ENCODE data around the gene GPM6B. TPM values are rescaled to one million over a fixed set of nuclear protein-coding genes. Genes with fewer than 3 reads are reported as not detected.

The GPM6B gene
- not detected for total RNA-seq

GRCh38 chrX:13816643-13817627 lies at the start of gene GPM6B:
GPM6B (minus strand) TSS chrX:13817093; CDS start chrX:13816904, 189 bp downstream.
- ChIA-PET POLR2A (no interaction called here), CTCF (no interaction called here)
- no peak within 1 kb of the TSS for H3K4me3 Mint-ChIP-seq
- peaks cover 14% of the 10 kb centered on the region for H3K27me3 Mint-ChIP-seq (ENCODE audit: low read depth)
- DNase-seq: no peak
- no peaks in the 10 kb centered on the region for H3K9me3 Mint-ChIP-seq (ENCODE audit: insufficient read depth)
- no peaks in the 10 kb centered on the region for H3K4me1 Mint-ChIP-seq (ENCODE audit: low read depth)
- H3K36me3 Mint-ChIP-seq (ENCODE audit: low read depth): no peaks in the 10 kb centered on the region
- no peak within 1 kb of the TSS for H3K27ac Mint-ChIP-seq
- ATAC-seq: no peak

- ATAC-seq (no peak), DNase-seq (no peak)
- POLR2A ChIA-PET: no interaction called here
- no peak overlapping the region for H3K27ac Mint-ChIP-seq
- CTCF ChIA-PET: no interaction called here
- no peak overlapping the region for H3K4me3 Mint-ChIP-seq
- no peaks in the 10 kb centered on the region for H3K36me3 Mint-ChIP-seq (ENCODE audit: low read depth)
- peaks cover 9% of the 10 kb centered on the region for H3K27me3 Mint-ChIP-seq (ENCODE audit: low read depth)
- H3K9me3 Mint-ChIP-seq (ENCODE audit: insufficient read depth): no peaks in the 10 kb centered on the region
- no peaks in the 10 kb centered on the region for H3K4me1 Mint-ChIP-seq (ENCODE audit: low read depth)
Measured at GRCh38 chrX:13864264-13864663, 47.4 kb upstream of the GPM6B start.

- H3K27me3 Mint-ChIP-seq (ENCODE audit: low read depth): peaks cover 7% of the 10 kb centered on the region
Measured at GRCh38 chrX:13863324-13863723, 46.4 kb upstream of the GPM6B start.

GRCh38 chrX:13859724-13860123 lies 42.8 kb upstream of the GPM6B start:
- Mint-ChIP-seq H3K27ac (no peak overlapping the region), H3K27me3 (ENCODE audit: low read depth) (peaks cover 6% of the 10 kb centered on the region), H3K4me3 (no peak overlapping the region), H3K4me1 (ENCODE audit: low read depth) (no peaks in the 10 kb centered on the region), H3K36me3 (ENCODE audit: low read depth) (no peaks in the 10 kb centered on the region), H3K9me3 (ENCODE audit: insufficient read depth) (no peaks in the 10 kb centered on the region)
- DNase-seq: no peak
- ATAC-seq: no peak
- ChIA-PET CTCF (no interaction called here), POLR2A (no interaction called here)

More at GRCh38 chrX:13863324-13863723, 46.4 kb upstream of the GPM6B start:
- Mint-ChIP-seq H3K4me1 (ENCODE audit: low read depth) (no peaks in the 10 kb centered on the region), H3K36me3 (ENCODE audit: low read depth) (no peaks in the 10 kb centered on the region), H3K4me3 (no peak overlapping the region), H3K9me3 (ENCODE audit: insufficient read depth) (no peaks in the 10 kb centered on the region), H3K27ac (no peak overlapping the region)
- ATAC-seq: no peak
- POLR2A ChIA-PET: no interaction called here
- CTCF ChIA-PET: no interaction called here
- DNase-seq: no peak

- no peak overlapping the region for H3K4me3 Mint-ChIP-seq
- DNase-seq (no peak), ATAC-seq (no peak)
- no peak overlapping the region for H3K27ac Mint-ChIP-seq
- ChIA-PET CTCF (no interaction called here), POLR2A (no interaction called here)
- no peaks in the 10 kb centered on the region for H3K4me1 Mint-ChIP-seq (ENCODE audit: low read depth)
- no peaks in the 10 kb centered on the region for H3K9me3 Mint-ChIP-seq (ENCODE audit: insufficient read depth)
- H3K27me3 Mint-ChIP-seq (ENCODE audit: low read depth): peaks cover 6% of the 10 kb centered on the region
- no peaks in the 10 kb centered on the region for H3K36me3 Mint-ChIP-seq (ENCODE audit: low read depth)
Measured at GRCh38 chrX:13857804-13858203, 40.9 kb upstream of the GPM6B start.

GRCh38 chrX:13855689-13856450 lies 39.0 kb upstream of the GPM6B start:
- CTCF ChIA-PET: no interaction called here
- H3K27me3 Mint-ChIP-seq (ENCODE audit: low read depth): peaks cover 6% of the 10 kb centered on the region
- no peak overlapping the region for H3K4me3 Mint-ChIP-seq
- no peaks in the 10 kb centered on the region for H3K4me1 Mint-ChIP-seq (ENCODE audit: low read depth)
- ATAC-seq: no peak
- POLR2A ChIA-PET: no interaction called here
- H3K36me3 Mint-ChIP-seq (ENCODE audit: low read depth): no peaks in the 10 kb centered on the region
- no peaks in the 10 kb centered on the region for H3K9me3 Mint-ChIP-seq (ENCODE audit: insufficient read depth)
- no peak overlapping the region for H3K27ac Mint-ChIP-seq
- DNase-seq: no peak

GRCh38 chrX:13854003-13854402 lies 37.1 kb upstream of the GPM6B start:
- no peak overlapping the region for H3K4me3 Mint-ChIP-seq
- no peak overlapping the region for H3K27ac Mint-ChIP-seq
- no peaks in the 10 kb centered on the region for H3K36me3 Mint-ChIP-seq (ENCODE audit: low read depth)
- H3K27me3 Mint-ChIP-seq (ENCODE audit: low read depth): peaks cover 6% of the 10 kb centered on the region
- no peak for ATAC-seq
- no peak for DNase-seq
- H3K9me3 Mint-ChIP-seq (ENCODE audit: insufficient read depth): no peaks in the 10 kb centered on the region
- POLR2A ChIA-PET: no interaction called here
- no peaks in the 10 kb centered on the region for H3K4me1 Mint-ChIP-seq (ENCODE audit: low read depth)
- CTCF ChIA-PET: no interaction called here

GRCh38 chrX:13852001-13852695 lies 35.3 kb upstream of the GPM6B start:
- H3K4me3 Mint-ChIP-seq: no peak overlapping the region

GRCh38 chrX:13845721-13846378 lies 29.0 kb upstream of the GPM6B start:
- H3K9me3 Mint-ChIP-seq (ENCODE audit: insufficient read depth): no peaks in the 10 kb centered on the region
- POLR2A ChIA-PET: no interaction called here
- no peak overlapping the region for H3K27ac Mint-ChIP-seq

More at GRCh38 chrX:13852001-13852695, 35.3 kb upstream of the GPM6B start:
- ChIA-PET CTCF (no interaction called here), POLR2A (no interaction called here)
- DNase-seq: no peak
- Mint-ChIP-seq H3K36me3 (ENCODE audit: low read depth) (no peaks in the 10 kb centered on the region), H3K4me1 (ENCODE audit: low read depth) (no peaks in the 10 kb centered on the region), H3K27ac (no peak overlapping the region), H3K27me3 (ENCODE audit: low read depth) (peaks cover 3% of the 10 kb centered on the region), H3K9me3 (ENCODE audit: insufficient read depth) (no peaks in the 10 kb centered on the region)
- no peak for ATAC-seq

GRCh38 chrX:13843150-13843721 lies 26.3 kb upstream of the GPM6B start:
- POLR2A ChIA-PET: no interaction called here
- CTCF ChIA-PET: no interaction called here
- Mint-ChIP-seq H3K36me3 (ENCODE audit: low read depth) (no peaks in the 10 kb centered on the region), H3K27ac (no peak overlapping the region), H3K4me3 (no peak overlapping the region), H3K27me3 (ENCODE audit: low read depth) (peaks cover 3% of the 10 kb centered on the region), H3K4me1 (ENCODE audit: low read depth) (no peaks in the 10 kb centered on the region), H3K9me3 (ENCODE audit: insufficient read depth) (no peaks in the 10 kb centered on the region)
- ATAC-seq (no peak), DNase-seq (no peak)

More at GRCh38 chrX:13845721-13846378, 29.0 kb upstream of the GPM6B start:
- CTCF ChIA-PET: no interaction called here
- H3K36me3 Mint-ChIP-seq (ENCODE audit: low read depth): no peaks in the 10 kb centered on the region
- peaks cover 3% of the 10 kb centered on the region for H3K27me3 Mint-ChIP-seq (ENCODE audit: low read depth)
- no peaks in the 10 kb centered on the region for H3K4me1 Mint-ChIP-seq (ENCODE audit: low read depth)
- DNase-seq (no peak), ATAC-seq (no peak)
- no peak overlapping the region for H3K4me3 Mint-ChIP-seq

- DNase-seq (no peak), ATAC-seq (no peak)
- ChIA-PET POLR2A (no interaction called here), CTCF (no interaction called here)
- Mint-ChIP-seq H3K9me3 (ENCODE audit: insufficient read depth) (no peaks in the 10 kb centered on the region), H3K4me3 (no peak overlapping the region), H3K27me3 (ENCODE audit: low read depth) (peaks cover 3% of the 10 kb centered on the region), H3K27ac (no peak overlapping the region), H3K4me1 (ENCODE audit: low read depth) (no peaks in the 10 kb centered on the region), H3K36me3 (ENCODE audit: low read depth) (no peaks in the 10 kb centered on the region)
Measured at GRCh38 chrX:13840121-13840520, 23.2 kb upstream of the GPM6B start.
